ENCODE measurements around the gene CHCHD2. TPM values are rescaled to one million over a fixed set of nuclear protein-coding genes. Genes with fewer than 3 reads are reported as not detected.

CHCHD2 gene
- total and polyA plus RNA-seq, 2 of the 13 experiments (the other 11 are each of a cell fraction or from before 2014, with no cell fraction given) = 330 to 572 TPM

- no peak for TF ChIP-seq ZNF512B (CRISPR knock-in tag; IDR thresholded peaks at IDR 0.05; ENCODE audit: borderline replicate concordance)
- TF ChIP-seq REST (IDR thresholded peaks at IDR 0.05; ENCODE audit: borderline replicate concordance in 1 of 2, low read depth in 1 of 2, low read length in 2 of 2) = no peak
- TF ChIP-seq ZNF607 (CRISPR knock-in tag; IDR thresholded peaks at IDR 0.05; ENCODE audit: borderline replicate concordance) = no peak
- peak; percentile 60 for TF ChIP-seq IRF2 (CRISPR knock-in tag; IDR thresholded peaks at IDR 0.05)
- peak; percentile 65; the same call in 1 of the 2 replicates for TF ChIP-seq ZBTB20 (CRISPR knock-in tag; IDR thresholded peaks at IDR 0.05; ENCODE audit: borderline replicate concordance, low read depth)
- no peak for TF ChIP-seq ZNF740 (CRISPR knock-in tag; IDR thresholded peaks at IDR 0.05)
- peak; percentile 45; the same call in 1 of the 2 replicates for TF ChIP-seq PBX3 (CRISPR knock-in tag; IDR thresholded peaks at IDR 0.05; ENCODE audit: borderline replicate concordance)
- peak; percentile 85 for TF ChIP-seq ZFY (CRISPR knock-in tag; IDR thresholded peaks at IDR 0.05)
- TF ChIP-seq SAP130 (CRISPR knock-in tag; IDR thresholded peaks at IDR 0.05; ENCODE audit: low read depth) = peak; percentile 91
- TF ChIP-seq ZSCAN12 (CRISPR knock-in tag; IDR thresholded peaks at IDR 0.05) = peak; percentile 61; the same call in 1 of the 2 replicates
- TF ChIP-seq HNRNPUL1 (IDR thresholded peaks at IDR 0.05; ENCODE audit: low read depth, low read length) = no peak
- peak; percentile 35; the same call in 1 of the 2 replicates for TF ChIP-seq HOXD1 (CRISPR knock-in tag; IDR thresholded peaks at IDR 0.05)
- TF ChIP-seq RBM39 (IDR thresholded peaks at IDR 0.05; ENCODE audit: low read depth, low read length, poor library complexity, severe bottlenecking) = peak; percentile 33
- TF ChIP-seq SALL1 (CRISPR knock-in tag; IDR thresholded peaks at IDR 0.05) = peak; percentile 90
- TF ChIP-seq SYNCRIP (IDR thresholded peaks at IDR 0.05; ENCODE audit: insufficient read depth, low read depth, low read length) = no peak
- peak; percentile 88 for TF ChIP-seq ZNF709 (CRISPR knock-in tag; IDR thresholded peaks at IDR 0.05)
- no peak for TF ChIP-seq CREB1 (IDR thresholded peaks at IDR 0.05)
- TF ChIP-seq CREB1 (CRISPR knock-in tag; IDR thresholded peaks at IDR 0.05) = no peak
- TF ChIP-seq MEF2D (CRISPR knock-in tag; IDR thresholded peaks at IDR 0.05) = peak; percentile 34; the same call in 1 of the 2 replicates
- peak; percentile 80 for TF ChIP-seq ZNF564 (CRISPR knock-in tag; IDR thresholded peaks at IDR 0.05)
- TF ChIP-seq ELF3 (CRISPR knock-in tag; IDR thresholded peaks at IDR 0.05) = peak; percentile 49; the same call in 1 of the 2 replicates
- peak; percentile 62; the same call in 1 of the 2 replicates for TF ChIP-seq NRL (CRISPR knock-in tag; IDR thresholded peaks at IDR 0.05; ENCODE audit: borderline replicate concordance)
Measured at GRCh38 chr7:56063882-56064625, 42.2 kb downstream of the CHCHD2 start, which contains the start of gene SUMF2 (continued).

Data from HepG2 (cell line).